NT2/D1 (cell line): ENCODE results near the gene S1PR1.

Experiments used
- SUZ12 ChIP-seq: IDR thresholded peaks from 2 replicates; pipeline ENCODE4 v1.6.1; 2011; ENCODE audit not compliant: insufficient read length, insufficient read depth; ENCODE audit errors: extremely low read depth
- ZNF274 ChIP-seq: IDR thresholded peaks from 2 replicates; pipeline ENCODE4 v1.6.1; 2011; ENCODE audit warnings: mild to moderate bottlenecking, low read depth, low read length

GRCh38 chr1:101243751-101244150 lies 6.9 kb downstream of the S1PR1 start:
- no peak for TF ChIP-seq ZNF274
- TF ChIP-seq SUZ12: no peak
